Nephron (organoid): ENCODE measurements around the gene NTM.

Experiments
- H3K27ac Mint-ChIP-seq, 3 experiments: 2 replicates each; pipeline ENCODE4 v1.8.0; 2020; ENCODE audit warnings: mixed read lengths in 3 of 3, mild to moderate bottlenecking in 2 of 3, moderate library complexity in 1 of 3
- H3K27me3 Mint-ChIP-seq: 2 replicates; pipeline ENCODE4 v1.8.0; 2021; ENCODE audit warnings: low read depth, mild to moderate bottlenecking, moderate library complexity, mixed read lengths
- H3K36me3 Mint-ChIP-seq: 2 replicates; pipeline ENCODE4 v1.8.0; 2020; ENCODE audit warnings: low read depth, mixed read lengths
- H3K4me1 Mint-ChIP-seq: 2 replicates; pipeline ENCODE4 v1.8.0; 2020; ENCODE audit warnings: mixed read lengths
- H3K4me3 Mint-ChIP-seq, 3 experiments: 2 replicates each; pipeline ENCODE4 v1.8.0; 2020; ENCODE audit warnings: mild to moderate bottlenecking in 3 of 3, mixed read lengths in 3 of 3, moderate library complexity in 2 of 3
- H3K9me3 Mint-ChIP-seq: 2 replicates; pipeline ENCODE4 v1.8.0; 2020; ENCODE audit warnings: mixed read lengths
- CTCF ChIP-seq, 3 experiments: fragments of 200-600 bp; sonication (generic); IDR thresholded peaks; one replicate each; pipeline ENCODE4 v1.5.0; 2021; ENCODE audit warnings: antibody characterized with exemption in 3 of 3; ENCODE audit not compliant: unreplicated experiment in 3 of 3

Gene NTM

GRCh38 chr11:131683666-131684065, 313.3 kb downstream of the NTM start:
- Mint-ChIP-seq H3K36me3 (no peaks in the 10 kb centered on the region), H3K9me3 (no peaks in the 10 kb centered on the region), H3K4me1 (peaks cover 5% of the 10 kb centered on the region), H3K27ac (no peak overlapping the region), H3K27me3 (peaks cover 31% of the 10 kb centered on the region), H3K4me3 (no peak overlapping the region)
- no peak for TF ChIP-seq CTCF (IDR thresholded peaks at IDR 0.05; ENCODE audit: unreplicated experiment in 3 of 3)

- no peak overlapping the region for H3K4me3 Mint-ChIP-seq
- H3K27me3 Mint-ChIP-seq, result peaks cover 27% of the 10 kb centered on the region
- peaks cover 5% of the 10 kb centered on the region for H3K4me1 Mint-ChIP-seq
- H3K27ac Mint-ChIP-seq, result no peak overlapping the region
- no peaks in the 10 kb centered on the region for H3K9me3 Mint-ChIP-seq
- no peaks in the 10 kb centered on the region for H3K36me3 Mint-ChIP-seq
- no peak for TF ChIP-seq CTCF (IDR thresholded peaks at IDR 0.05; ENCODE audit: unreplicated experiment in 3 of 3)
Observed at GRCh38 chr11:131684111-131685060, 314.0 kb downstream of the NTM start.

- Mint-ChIP-seq H3K9me3 (no peaks in the 10 kb centered on the region), H3K27ac (no peak overlapping the region), H3K27me3 (peaks cover 34% of the 10 kb centered on the region), H3K4me1 (peaks cover 5% of the 10 kb centered on the region), H3K4me3 (no peak overlapping the region), H3K36me3 (no peaks in the 10 kb centered on the region)
- no peak for TF ChIP-seq CTCF (IDR thresholded peaks at IDR 0.05; ENCODE audit: unreplicated experiment in 3 of 3)
Observed at GRCh38 chr11:131685206-131685605, 314.8 kb downstream of the NTM start.

GRCh38 chr11:131685906-131686305, 315.5 kb downstream of the NTM start:
- no peak overlapping the region for H3K27ac Mint-ChIP-seq
- no peak for TF ChIP-seq CTCF (IDR thresholded peaks at IDR 0.05; ENCODE audit: unreplicated experiment in 3 of 3)
- no peaks in the 10 kb centered on the region for H3K9me3 Mint-ChIP-seq
- H3K4me3 Mint-ChIP-seq, result no peak overlapping the region
- H3K27me3 Mint-ChIP-seq, result peaks cover 38% of the 10 kb centered on the region
- peaks cover 5% of the 10 kb centered on the region for H3K4me1 Mint-ChIP-seq
- H3K36me3 Mint-ChIP-seq, result no peaks in the 10 kb centered on the region

GRCh38 chr11:131686836-131687235, 316.4 kb downstream of the NTM start:
- no peaks in the 10 kb centered on the region for H3K9me3 Mint-ChIP-seq
- peaks cover 5% of the 10 kb centered on the region for H3K4me1 Mint-ChIP-seq
- H3K36me3 Mint-ChIP-seq, result no peaks in the 10 kb centered on the region
- no peak for TF ChIP-seq CTCF (IDR thresholded peaks at IDR 0.05; ENCODE audit: unreplicated experiment in 3 of 3)
- peaks cover 41% of the 10 kb centered on the region for H3K27me3 Mint-ChIP-seq
- H3K27ac Mint-ChIP-seq, result no peak overlapping the region
- no peak overlapping the region for H3K4me3 Mint-ChIP-seq
